ENCODE results near the gene ISG20.

DNA sequence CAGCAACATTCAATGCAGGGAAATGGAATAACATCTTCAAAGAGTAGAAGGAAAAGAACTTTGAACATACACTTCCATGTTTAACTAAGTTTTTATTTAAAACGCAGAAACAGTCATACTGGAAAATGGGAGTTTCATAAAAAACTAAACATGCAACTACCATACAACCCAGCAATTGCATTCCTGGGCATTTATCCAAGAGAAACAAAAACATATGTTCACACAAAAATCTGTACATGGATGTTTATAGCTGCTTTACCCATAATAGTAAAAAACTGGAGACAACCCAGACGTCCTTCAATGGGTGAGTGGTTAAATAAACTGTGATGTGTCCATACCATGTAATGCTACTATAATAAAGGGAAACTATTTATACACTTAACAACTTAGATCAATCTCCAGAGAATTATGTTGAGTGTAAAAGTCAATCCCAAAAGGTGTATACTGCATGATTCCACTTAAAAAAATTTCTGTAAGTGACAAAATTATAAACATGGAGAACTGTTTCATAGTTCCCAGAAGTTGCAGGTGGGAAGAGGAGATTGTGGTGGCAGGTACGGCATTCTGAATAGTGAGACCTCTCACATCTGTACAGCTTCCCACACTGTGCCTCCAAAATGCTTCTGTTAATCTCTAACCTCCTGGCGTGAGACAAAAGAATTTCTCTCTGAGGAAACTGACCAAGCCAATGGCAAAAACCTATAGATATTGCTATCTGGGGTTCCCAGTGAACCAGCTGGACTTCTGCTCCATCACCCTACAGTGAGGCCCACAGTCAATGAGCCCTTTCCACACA lies 23.1 kb downstream of the ISG20 start:
- no peak for TF ChIP-seq EZH2 (IDR thresholded peaks at IDR 0.05; ENCODE audit: borderline replicate concordance, insufficient read depth, low read depth, low read length, poor library complexity, severe bottlenecking)
- TF ChIP-seq, protein P1, sequence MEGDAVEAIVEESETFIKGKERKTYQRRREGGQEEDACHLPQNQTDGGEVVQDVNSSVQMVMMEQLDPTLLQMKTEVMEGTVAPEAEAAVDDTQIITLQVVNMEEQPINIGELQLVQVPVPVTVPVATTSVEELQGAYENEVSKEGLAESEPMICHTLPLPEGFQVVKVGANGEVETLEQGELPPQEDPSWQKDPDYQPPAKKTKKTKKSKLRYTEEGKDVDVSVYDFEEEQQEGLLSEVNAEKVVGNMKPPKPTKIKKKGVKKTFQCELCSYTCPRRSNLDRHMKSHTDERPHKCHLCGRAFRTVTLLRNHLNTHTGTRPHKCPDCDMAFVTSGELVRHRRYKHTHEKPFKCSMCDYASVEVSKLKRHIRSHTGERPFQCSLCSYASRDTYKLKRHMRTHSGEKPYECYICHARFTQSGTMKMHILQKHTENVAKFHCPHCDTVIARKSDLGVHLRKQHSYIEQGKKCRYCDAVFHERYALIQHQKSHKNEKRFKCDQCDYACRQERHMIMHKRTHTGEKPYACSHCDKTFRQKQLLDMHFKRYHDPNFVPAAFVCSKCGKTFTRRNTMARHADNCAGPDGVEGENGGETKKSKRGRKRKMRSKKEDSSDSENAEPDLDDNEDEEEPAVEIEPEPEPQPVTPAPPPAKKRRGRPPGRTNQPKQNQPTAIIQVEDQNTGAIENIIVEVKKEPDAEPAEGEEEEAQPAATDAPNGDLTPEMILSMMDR (IDR thresholded peaks at IDR 0.05): no peak

All from B cell (primary cell).